ENCODE results near the gene DNASE2.

- no peak for TF ChIP-seq CTCF (IDR thresholded peaks at IDR 0.05)
- no peak for TF ChIP-seq POLR2A (IDR thresholded peaks at IDR 0.05)
Measured at GRCh38 chr19:12922959-12923358, 41.7 kb upstream of the DNASE2 start.

Data from heart left ventricle (tissue), 13 donors.